OCI-M2 (cell line): ENCODE results near the gene HNRNPUL1.

Experiments used
- DNase-seq: peaks from one replicate; lab custom pipeline; 2025; ENCODE audit not compliant: unreplicated experiment; lab: John Stamatoyannopoulos, UW

HNRNPUL1 gene

GRCh38 chr19:41351339-41352245, 87.4 kb downstream of the HNRNPUL1 start:
- DNase-seq, result no peak

DNA sequence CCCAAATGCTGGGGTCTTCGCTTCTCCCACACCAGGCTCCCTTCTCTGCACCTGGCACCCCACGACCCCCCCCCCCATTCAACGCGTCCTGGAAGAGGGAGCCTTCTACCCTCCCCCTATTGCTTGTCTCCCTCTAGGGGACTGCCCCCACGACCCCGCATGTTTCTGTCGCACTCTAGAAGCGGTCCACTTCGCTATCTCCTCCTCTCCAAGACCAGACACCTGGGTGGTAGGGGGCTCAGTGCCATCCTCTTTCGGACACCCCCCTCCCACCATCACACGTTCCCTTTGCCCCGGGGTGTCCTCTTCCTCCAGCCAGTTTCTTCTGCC, 88.1 kb downstream of the HNRNPUL1 start:
- DNase-seq, result no peak

GRCh38 chr19:41352609-41353465, 88.7 kb downstream of the HNRNPUL1 start:
- DNase-seq, result no peak

DNA sequence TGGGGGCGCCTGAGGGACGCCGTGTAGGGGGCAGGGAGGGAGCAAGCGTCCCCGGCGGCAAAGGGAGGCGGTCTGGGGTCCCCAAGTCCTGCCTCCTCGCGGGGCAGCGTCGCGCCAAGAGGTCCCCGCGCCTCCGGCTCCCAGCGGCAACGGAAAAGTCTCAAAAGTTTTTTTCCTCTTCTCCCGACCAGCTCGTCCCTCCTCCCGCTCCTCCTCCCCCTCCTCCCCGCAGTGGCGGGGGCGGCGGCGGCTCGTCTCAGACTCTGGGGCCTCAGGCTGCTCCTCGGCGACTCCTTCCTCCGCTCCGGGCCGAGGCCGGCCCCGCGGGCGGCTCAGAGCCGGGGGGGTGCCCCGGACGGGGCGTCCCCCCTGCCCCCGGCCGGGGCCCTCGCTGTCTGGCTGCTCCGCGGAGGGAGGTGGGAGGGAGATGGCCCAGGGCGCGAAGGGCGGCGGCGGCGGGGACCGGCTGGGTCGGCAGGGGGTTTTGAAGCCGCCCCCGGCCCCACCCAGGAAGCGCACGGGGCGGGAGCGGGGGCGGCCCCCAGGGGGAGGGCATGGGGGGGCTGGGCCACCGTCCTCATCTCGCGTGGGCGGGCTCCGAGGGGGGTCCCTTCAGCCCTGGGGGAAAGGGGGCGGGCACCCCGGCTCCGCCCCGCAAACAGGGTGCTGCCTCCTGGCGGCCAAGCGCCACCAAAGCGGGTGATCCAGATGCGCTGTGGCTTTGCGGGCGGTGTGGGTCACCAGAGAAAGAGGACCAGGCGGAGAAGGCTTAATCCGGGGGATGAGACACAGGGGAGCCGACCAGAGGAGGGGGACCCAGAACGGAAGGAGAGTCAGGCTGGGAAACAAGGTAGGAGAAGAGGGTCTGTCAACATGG, 89.5 kb downstream of the HNRNPUL1 start, which contains the start of gene TGFB1:
TGFB1 (minus strand) TSS at position 457 of the 877 bp plus-strand sequence. CDS start 878 bp downstream, outside the sequence.
- no peak for DNase-seq

DNA sequence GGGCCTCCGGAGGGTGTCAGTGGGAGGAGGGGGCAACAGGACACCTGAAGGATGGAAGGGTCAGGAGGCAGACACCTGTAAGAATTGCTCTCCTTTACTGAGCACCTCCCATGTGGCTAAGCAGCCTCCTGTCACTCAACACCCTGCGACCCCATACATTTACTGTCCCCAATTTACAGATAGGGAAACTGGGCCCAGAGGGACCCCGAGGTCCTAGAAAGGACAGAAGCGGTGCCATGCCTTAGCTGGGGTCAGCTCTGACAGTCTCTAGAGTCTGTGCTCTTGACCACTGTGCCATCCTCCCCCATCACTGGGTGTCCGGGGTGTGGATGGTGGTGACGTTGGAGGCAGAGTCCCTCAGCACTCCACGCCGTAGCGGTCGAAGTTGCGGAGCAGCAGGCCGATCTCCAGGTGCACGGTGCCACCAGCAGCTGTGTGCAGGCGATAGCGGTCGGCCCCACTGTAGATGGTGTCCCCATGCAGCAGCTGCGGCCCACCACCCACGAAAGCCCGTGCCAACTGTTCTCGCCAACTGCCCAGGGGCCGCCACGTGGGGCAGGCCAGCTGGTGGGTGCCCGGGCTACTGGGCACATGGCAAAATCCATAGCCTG, 90.3 kb downstream of the HNRNPUL1 start:
- no peak for DNase-seq

GRCh38 chr19:41355035-41355434, 90.9 kb downstream of the HNRNPUL1 start:
- no peak for DNase-seq

DNA sequence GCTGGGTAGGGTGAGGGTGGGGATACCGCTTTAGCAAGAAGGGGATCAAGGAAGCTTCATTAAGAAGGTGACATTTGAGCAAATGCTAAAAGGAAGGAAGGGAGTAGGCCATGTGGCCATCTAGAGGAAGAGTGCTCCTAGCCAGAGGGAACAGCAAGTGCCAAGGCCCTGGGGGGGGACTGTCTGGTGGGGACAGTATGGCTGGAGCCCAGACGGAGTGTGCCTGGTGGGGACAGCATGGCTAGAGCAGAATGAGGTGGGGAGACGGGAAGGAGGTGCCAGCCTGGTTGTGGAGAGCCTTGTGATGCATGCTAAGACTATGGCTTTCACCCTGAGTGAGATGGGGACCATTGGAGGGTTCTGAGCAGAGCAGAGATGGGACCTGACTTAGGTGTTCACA, 91.6 kb downstream of the HNRNPUL1 start:
- no peak for DNase-seq

GRCh38 chr19:41356984-41357739, 93.0 kb downstream of the HNRNPUL1 start:
- DNase-seq, result no peak
